Stimulated activated CD4-positive, alpha-beta T cell treated with anti-CD3 and anti-CD28 coated beads, Interleukin-15, amount 100 ng/mL, for 24 hours (primary cell): ENCODE results near the gene SSX2IP.
"Not testable (repeated sequence)": the region's sequence is repeated elsewhere in the genome, so short reads cannot be mapped to it uniquely, and the experiment has no call there.

Source experiments
- DNase-seq: peaks from one replicate; pipeline ENCODE4 v3.0.0-alpha.2; 2020

Gene SSX2IP

DNA sequence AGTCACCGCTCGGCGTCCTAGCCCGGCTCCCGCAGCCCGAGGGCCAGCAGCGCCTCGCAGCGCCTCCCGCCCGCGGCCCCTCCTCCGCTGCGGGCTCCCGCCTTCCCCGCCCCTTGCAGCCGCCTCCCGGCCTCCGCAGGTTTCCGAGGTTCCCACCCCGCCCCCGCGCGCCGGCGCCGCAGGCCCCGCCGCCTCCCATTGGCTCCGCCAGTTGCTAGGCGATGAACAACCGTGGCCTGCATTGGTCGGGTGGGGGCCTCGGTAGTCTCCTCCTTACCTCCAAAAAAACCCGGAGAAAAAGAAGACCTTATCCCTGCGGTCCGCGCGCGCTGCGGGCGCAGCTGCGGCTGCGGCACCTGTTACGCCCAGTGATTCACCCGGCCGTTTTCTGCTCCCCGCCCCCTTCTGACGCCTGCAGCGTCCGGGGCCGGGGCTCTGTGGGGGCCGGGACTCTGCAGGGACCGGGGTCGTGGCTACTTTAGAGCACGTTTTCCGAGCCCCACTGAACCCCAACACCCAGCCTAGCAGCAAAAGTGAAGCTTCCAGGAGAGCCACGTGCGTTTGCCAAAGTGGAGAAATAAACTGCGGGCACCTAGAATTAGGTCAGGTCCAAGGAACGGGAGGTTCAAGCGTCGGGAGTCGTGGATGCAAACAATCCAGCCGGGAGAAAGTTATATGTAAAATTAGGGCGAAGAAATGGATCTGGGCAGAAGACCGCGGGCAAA is at the start of gene SSX2IP:
TSS of gene SSX2IP (minus strand) at position 65 of the 725 bp plus-strand sequence. CDS start 19,242 bp downstream, outside the sequence.
- peak; percentile 100 for DNase-seq

- no peak for DNase-seq
Observed at GRCh38 chr1:84738237-84738636, 48.0 kb upstream of the SSX2IP start.

DNA sequence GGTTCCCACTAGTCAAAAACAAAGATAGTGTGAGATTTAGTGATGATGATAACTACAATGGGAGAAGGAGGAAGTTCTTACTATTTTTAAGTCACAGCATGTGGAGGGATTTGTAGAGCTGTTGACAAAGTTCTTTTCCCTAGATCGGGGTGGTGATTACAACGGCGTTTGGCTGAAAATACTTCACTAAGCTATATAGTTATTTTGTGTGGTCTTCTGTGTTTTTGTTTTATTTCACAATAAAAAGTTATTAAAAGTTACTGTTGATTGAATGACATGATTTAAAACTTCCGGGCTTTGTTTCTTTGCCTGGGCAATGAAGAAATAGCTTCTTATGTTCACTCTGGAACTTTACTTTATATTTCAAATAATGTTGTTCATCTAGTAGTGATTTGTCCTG is 47.3 kb upstream of the SSX2IP start:
- DNase-seq, result no peak

GRCh38 chr1:84736944-84737343 is 46.7 kb upstream of the SSX2IP start:
- DNase-seq, result no peak

GRCh38 chr1:84736445-84736844 is 46.2 kb upstream of the SSX2IP start:
- DNase-seq, result no peak

- no peak for DNase-seq
Observed at GRCh38 chr1:84735483-84735882, 45.2 kb upstream of the SSX2IP start.

GRCh38 chr1:84732520-84732919 is 42.3 kb upstream of the SSX2IP start:
- DNase-seq, result no peak

DNA sequence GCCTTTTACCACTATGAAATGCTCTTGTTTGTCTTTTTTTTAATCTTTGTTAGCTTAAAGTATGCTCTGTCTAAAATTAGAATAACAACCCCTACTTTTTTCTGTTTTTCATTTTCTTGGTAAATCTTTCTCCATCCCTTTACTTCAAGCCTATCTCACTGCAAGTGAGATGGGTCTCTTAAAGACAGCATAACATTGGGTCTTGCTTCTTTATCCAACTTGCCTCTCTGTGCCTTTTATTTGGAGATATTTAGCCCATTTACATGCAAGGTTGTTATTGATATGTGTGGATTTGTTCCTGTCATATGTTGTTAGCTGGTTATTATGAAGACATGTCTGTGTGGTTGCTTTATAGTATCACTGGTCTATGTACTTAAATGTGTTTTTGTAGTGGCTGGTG is 41.3 kb upstream of the SSX2IP start:
- no peak for DNase-seq

GRCh38 chr1:84727711-84728110 is 37.5 kb upstream of the SSX2IP start:
- DNase-seq, result not testable (repeated sequence)

DNA sequence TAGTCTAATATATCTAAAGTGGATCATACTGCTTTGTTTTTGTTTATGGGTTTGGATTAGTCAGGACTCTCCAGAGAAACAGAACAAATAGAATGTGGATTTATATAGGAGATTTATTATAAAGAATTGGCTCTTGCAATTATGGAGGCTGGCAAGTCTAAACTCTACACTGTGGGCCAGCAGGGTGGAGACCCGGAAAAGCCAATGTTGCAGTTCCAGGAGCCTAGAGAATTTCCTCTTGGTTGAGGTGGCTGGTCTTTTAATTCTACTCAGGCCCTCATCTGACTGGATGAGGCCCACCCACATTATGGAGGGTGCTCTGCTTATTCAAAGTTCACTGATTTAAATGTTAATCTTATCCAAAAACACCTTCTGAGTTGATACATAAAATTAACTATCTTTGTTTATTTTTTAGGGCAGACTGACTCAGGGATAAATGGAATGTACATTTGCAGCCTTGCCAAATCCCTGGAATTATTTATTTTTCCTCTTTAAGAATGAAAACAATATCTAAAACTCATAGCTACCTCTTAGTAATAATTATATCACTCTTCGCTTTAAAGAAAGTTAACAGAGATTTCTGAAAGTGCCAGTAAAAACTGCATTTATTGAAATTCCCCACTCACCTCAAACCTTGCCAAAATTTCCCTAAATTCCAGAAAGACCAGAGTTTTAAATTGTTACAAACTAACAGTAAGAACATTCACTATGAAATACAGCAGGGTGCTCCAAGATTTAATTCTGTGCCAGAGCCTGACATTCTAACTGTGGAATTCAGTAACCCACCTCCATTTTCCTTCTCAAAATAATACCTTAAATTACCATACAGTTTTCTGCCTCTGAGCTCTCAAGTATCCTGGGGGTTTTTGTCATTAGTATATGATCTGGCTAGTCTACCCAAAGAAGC is 36.6 kb upstream of the SSX2IP start:
- DNase-seq, result no peak

- peak; percentile 61 for DNase-seq
Observed at GRCh38 chr1:84724128-84724860, 34.0 kb upstream of the SSX2IP start.

- DNase-seq, result no peak
Observed at GRCh38 chr1:84722794-84723193, 32.5 kb upstream of the SSX2IP start.

- not testable (repeated sequence) for DNase-seq
Observed at GRCh38 chr1:84721872-84722271, 31.6 kb upstream of the SSX2IP start.

DNA sequence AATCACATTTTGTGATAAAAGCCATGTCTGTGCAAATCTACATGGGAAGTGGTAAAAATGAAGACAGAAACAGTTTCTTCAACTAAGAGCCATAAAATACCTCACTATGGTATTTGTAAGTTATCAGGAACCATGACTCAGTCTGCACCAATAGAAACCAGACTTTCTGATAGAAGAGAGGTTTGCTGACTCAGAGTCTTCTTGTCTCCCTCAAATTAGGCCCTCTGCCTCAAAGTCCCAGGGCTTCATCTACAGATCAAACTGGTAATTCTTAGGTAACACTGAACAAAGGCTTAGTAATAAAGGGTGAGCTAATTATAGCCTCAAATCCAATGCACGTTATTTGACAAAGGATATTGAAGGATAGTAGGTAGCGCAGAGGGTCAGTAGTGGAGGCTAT is 30.9 kb upstream of the SSX2IP start:
- peak; percentile 18 for DNase-seq

DNA sequence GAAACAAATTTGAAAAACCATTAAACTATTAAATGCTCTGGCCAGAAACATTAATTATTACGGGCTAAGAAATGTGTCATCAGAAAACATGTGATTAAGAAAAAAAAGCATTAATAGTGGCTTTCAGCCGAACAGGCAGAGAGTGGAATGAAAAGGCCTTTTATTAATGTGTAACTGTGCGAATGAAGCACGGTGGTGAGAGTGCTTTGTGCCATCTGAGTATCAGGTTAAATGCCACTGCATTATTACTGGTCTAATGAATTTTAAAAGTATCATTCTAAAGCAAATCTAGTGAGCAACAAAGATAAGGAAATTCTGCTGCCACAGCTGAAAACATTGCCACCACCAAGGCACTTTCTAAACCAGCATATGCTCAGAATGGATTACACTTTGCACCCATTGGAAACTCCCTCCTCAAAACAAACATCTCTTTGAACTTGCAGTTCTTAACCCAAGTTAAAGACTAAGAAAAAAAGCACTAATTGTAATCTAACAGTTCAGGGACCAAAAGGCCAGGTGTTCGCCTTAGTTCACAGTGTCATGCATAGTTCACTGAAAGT is 30.0 kb upstream of the SSX2IP start:
- DNase-seq, result no peak

GRCh38 chr1:84719543-84720217 is 29.4 kb upstream of the SSX2IP start:
- no peak for DNase-seq

DNA sequence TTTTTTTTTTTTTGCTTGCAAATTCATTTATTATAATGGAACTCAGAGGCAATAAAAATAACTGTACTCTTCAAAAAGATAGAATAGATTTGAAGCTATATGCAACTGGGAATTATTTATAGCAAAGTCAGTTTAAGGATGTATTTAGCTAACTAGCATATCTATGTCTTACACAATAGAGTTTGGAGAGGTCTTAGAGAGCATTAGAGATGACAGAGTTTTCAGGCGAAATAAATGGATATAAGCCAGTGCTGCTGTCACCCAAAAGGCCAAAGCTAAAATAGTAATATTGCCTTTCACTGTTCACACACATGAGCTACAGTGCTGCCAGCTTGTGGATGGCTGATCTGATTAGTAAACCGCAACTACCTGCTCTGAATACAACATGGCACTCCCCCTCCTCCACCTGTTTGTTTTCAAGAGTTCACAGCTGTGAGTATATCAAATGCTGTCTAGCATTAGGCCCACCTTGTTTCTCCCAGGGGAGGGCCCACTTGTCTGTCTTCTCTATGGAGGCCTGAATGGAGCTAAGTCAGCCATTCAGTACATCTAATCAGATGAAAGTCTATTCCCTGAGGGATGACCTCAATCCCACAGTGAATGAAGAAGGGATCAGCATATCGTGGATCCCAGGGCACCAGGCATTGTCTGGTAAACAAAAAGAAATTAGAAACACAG is 25.2 kb upstream of the SSX2IP start:
- no peak for DNase-seq

GRCh38 chr1:84712276-84712874 is 22.1 kb upstream of the SSX2IP start:
- no peak for DNase-seq

DNA sequence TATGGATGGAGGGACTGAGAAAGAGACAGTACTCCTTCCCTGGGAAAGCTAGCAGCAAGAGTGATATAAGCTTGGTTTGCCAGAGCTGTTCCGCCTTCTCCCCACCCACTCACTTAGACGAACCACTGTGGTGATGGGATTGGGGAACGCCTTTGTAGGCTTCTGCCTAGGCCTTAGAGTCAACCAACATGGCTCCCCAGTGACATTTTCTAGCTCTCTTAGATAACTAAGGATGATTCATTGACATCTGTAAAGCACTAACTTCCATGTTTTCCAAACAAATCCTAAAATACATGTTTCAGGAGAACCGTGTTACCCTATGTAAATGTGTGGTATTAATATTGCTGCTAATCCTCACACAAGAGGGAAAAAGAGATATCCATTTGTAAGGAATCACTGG is 21.6 kb upstream of the SSX2IP start:
- no peak for DNase-seq

GRCh38 chr1:84711121-84711520 is 20.9 kb upstream of the SSX2IP start:
- no peak for DNase-seq

GRCh38 chr1:84709131-84709530 is 18.9 kb upstream of the SSX2IP start:
- DNase-seq, result no peak
